ENCODE data around the gene HEG1.

The HEG1 gene

DNA sequence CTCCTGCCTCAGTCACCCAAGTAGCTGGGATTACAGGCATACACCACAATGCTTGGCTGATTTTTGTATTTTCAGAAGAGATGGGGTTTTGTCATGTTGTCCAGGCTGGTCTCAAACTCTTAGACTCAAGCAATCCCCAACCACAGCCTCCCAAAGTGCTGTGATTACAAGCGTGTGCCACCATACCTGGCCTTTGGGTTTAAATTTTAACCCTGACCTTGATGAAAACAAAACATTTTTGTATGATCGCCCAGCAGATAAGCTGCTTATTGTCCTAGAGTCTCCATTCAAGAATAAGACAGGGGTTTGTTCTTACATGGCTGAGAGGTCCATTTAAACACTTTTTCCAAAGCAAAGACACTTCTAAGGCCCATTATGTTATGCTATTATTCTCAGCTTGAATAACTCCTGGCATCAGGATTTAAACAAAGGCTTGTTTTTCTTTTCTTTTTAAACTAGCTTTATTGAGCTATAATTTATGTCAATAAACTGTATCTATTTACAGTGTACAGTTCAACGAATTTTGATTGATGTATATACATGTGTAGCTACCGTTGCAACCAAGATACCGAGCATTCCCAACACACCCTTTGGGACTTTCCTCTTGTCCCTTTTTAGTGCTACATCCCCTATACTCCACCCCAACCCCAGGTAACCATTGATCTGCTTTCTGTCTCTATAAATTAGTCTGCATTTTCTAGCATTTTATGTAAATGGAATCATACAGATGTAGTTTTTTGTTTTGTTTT is 119.8 kb downstream of the HEG1 start:
- DNase-seq: no peak

DNA sequence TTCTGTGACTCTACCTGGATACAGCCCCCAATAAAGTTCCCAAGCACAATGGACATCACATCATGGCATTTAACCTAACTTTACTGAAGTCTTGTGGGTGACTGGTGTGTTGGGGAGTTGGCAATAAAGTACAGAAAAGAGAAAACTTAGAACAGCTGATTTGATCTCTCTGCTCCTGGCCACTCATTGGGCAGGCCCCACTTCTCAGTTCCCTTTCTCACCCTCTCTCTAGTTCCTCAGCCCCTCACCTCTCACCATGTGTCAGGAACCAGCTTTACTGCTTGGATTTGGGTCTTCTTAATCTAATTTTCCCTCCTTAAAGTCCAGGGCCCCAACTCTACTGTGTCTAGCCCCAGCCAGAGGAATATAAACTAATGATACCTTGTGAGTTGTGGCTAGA is 120.5 kb downstream of the HEG1 start:
- no peak for DNase-seq

DNA sequence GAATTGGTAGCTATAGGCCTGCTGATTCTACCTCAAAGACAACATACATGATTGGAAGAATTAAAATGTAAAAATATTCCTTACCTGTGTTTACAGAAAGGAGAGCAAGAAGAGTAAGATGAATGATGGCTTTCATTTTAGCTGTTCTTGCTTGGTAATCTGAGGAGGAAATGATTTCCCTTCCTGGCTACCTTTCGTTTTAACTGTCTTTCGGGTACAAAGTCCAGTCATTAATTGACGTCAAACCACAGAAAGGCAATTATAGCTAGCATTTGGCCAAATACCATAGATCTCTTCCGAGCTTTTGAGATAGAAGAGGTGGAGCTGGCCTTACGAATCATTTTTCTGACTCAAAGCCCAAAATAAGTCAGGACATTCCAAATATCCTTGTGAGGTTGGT is 121.2 kb downstream of the HEG1 start, which contains the start of gene MUC13:
Gene MUC13 (minus strand): TSS at position 175 of the 400 bp plus-strand sequence. CDS start 39 bp downstream, at position 136.
- DNase-seq: no peak

- peak; percentile 52 for DNase-seq
Measured at GRCh38 chr3:124928333-124929202, 127.2 kb downstream of the HEG1 start.

DNA sequence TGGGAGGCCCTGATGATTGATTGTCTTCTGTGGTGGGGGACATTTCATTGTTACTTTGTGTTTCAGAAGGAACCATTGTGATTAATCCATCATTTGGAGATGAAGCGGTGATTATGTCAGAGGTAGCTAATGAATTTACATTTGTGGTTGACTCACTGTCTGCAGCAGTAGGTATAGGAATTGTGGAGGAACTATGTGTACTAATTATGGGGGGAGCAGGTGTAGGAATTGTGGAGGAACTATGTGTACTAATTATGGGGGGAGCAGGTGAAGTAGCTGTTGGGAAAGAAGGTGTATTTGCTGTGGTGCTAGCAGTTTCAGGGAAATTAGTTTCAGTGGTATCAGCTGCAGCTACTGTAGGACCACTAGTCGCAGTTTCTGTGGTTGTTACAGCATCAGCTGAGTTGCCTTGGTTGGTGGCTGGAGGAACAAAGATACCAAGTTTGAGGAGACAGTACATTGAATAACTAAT is 128.2 kb downstream of the HEG1 start:
- no peak for DNase-seq

- DNase-seq: no peak
Measured at GRCh38 chr3:124926426-124927101, 129.2 kb downstream of the HEG1 start.

DNA sequence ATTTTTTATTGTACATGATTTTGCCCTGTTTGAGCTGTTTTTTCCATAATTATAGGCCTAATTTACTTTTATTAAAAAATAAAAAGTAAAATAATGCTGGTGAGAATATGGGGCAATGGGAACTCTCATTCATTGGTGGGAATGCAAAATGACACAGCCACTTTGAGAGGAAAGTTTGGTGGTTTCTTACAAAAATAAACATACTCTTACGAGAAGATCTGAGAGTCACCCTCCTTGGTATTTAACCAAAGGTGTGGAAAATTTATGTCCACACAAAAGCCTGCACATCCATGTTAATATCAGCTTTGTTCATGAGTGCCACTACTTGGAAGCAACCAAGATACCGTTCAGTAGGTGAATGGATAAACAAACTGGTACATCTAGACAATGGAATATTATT is 131.1 kb downstream of the HEG1 start:
- no peak for DNase-seq

- no peak for DNase-seq
Measured at GRCh38 chr3:124923833-124924232, 132.0 kb downstream of the HEG1 start.

DNA sequence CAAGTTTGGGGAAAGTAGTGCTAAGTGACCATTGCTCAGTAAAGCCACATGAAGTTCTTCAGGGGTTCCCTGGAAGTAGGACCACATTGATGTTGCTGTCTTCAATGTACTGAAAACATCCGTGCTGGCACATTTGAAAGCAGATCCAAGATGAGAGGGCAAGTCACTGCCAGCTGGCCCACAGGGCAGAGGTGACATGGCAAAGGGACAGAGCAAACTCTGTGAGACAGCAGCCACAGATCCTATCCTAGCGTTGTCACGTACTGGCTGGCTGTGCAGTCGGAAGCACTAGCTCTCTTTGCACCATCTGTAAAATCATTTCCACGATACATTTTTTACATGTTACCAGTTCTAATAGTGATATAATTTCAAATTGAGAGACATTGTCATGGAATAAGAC is 135.1 kb downstream of the HEG1 start:
- DNase-seq: no peak

- DNase-seq: no peak
Measured at GRCh38 chr3:124919756-124920155, 136.0 kb downstream of the HEG1 start.

GRCh38 chr3:124918524-124918923 is 137.3 kb downstream of the HEG1 start:
- no peak for DNase-seq

DNA sequence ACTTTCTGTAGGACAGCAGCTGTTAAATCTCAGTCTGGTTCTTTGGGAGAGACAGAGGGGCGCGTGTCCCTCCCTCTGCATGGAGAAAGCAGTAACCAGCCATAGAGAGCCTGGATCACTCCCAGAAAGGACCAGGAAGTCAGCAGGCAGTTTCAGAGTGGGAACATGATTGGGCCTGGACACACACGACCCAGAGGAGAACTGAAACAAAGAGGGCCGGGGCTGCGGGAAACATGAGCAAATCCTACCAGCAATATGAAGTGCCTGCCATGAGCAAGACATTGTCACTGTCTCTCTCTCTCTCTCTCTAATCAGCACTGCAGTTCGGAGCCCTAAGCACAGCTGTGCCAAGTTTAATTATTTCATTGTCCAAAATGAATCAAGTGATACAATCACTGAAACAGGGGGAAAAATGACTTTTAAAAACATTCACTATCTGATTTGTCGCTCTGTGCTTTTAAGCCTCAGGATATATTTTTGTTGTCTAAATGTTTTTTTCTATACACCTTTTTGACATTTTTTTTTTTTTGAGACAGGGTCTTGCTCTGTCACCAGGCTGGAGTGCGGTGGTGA is 138.9 kb downstream of the HEG1 start:
- no peak for DNase-seq
